Testis (tissue), 3 donors: ENCODE data around the gene CHST8. TPM values are rescaled to one million over a fixed set of nuclear protein-coding genes. Genes with fewer than 3 reads are reported as not detected.

Experiments
- DNase-seq: peaks from one replicate; pipeline ENCODE4 v3.0.0-alpha.2; 2019
- H3K27ac ChIP-seq, 2 donors: fragments of 200-600 bp; sonication (generic); one replicate each; pipeline ENCODE4 v1.5.1; 2019
- H3K27me3 ChIP-seq: fragments of 200-600 bp; sonication (generic); one replicate; pipeline ENCODE4 v1.5.1; 2019
- H3K36me3 ChIP-seq: fragments of 200-600 bp; sonication (generic); one replicate; pipeline ENCODE4 v1.5.1; 2017; ENCODE audit warnings: low read depth; ENCODE audit errors: missing control alignments
- H3K4me1 ChIP-seq: fragments of 200-600 bp; sonication (generic); one replicate; pipeline ENCODE4 v1.5.1; 2019
- H3K4me3 ChIP-seq, 2 donors: fragments of 200-600 bp; sonication (generic); one replicate each; pipeline ENCODE4 v1.5.1; 2017 to 2019
- H3K9me3 ChIP-seq: fragments of 200-600 bp; sonication (generic); one replicate; pipeline ENCODE4 v1.5.1; 2017
- CTCF ChIP-seq, 3 experiments: fragments of 450-650 bp in 2 of 3; fragments of 200-600 bp in 1 of 3; sonication (generic) in 1 of 3; IDR thresholded peaks; one replicate each; pipeline ENCODE4 v1.5.1; 2016 to 2019; ENCODE audit warnings: antibody characterized with exemption in 3 of 3, mild to moderate bottlenecking in 2 of 3, moderate library complexity in 1 of 3
- POLR2A ChIP-seq: fragments of 450-650 bp; IDR thresholded peaks from one replicate; pipeline ENCODE4 v1.6.1; 2017; ENCODE audit warnings: antibody characterized with exemption, mild to moderate bottlenecking, moderate library complexity
- WGBS, 2 donors: methylation state at CpG; one replicate each; pipeline ENCODE4 v1.1.5; 2018; 5-methylcytosine and 5-hydroxymethylcytosine counted together
- intact Hi-C: fragments of 100-400 bp; cut with DNase I; formaldehyde crosslinking; loops from one replicate; pipeline ENCODE4 v1.15.1; 2023; ENCODE audit warnings: low total_unique reads
- polyA plus RNA-seq: library from polyadenylated mRNA; stranded (reverse); fragments of 350-450 nt; fragmentation: Illumina TruSeq; extraction: RNeasy Lipid Tissue Mini Kit (QIAGEN cat#74804); gene quantifications from one replicate; pipeline ENCODE4 v1.2.3, GENCODE V29; 2014; ENCODE audit warnings: low read depth, low replicate concordance; ENCODE audit not compliant: insufficient read depth
- total RNA-seq, 2 donors: library from RNA; depleted of rRNA; stranded (reverse); fragments of >200 nt; gene quantifications; one replicate each; pipeline ENCODE4 v1.2.3, GENCODE V29; 2016

CHST8 gene
- total and polyA plus RNA-seq, 3 donors from 2014 or later, result 0.75 to 0.93 (median 0.79) TPM

- TF ChIP-seq CTCF (IDR thresholded peaks at IDR 0.05), result no peak
- TF ChIP-seq POLR2A, result no peak
- DNase-seq, result no peak
- no peaks in the 10 kb centered on the region for H3K4me1 ChIP-seq
- no peaks in the 10 kb centered on the region for H3K9me3 ChIP-seq
- no peak overlapping the region for H3K27ac ChIP-seq
- H3K36me3 ChIP-seq, result no peaks in the 10 kb centered on the region
- no peaks in the 10 kb centered on the region for H3K27me3 ChIP-seq
- WGBS, 2 donors, result 66 to 76% methylated on average over 6 of the region's 6 CpGs
- intact Hi-C loops, result no loop called here
- H3K4me3 ChIP-seq, result no peak overlapping the region
Observed at GRCh38 chr19:33631609-33631973, 9.8 kb downstream of the CHST8 start.

- Histone ChIP-seq H3K27ac (no peak overlapping the region), H3K27me3 (no peaks in the 10 kb centered on the region), H3K4me1 (no peaks in the 10 kb centered on the region), H3K4me3 (no peak overlapping the region), H3K36me3 (no peaks in the 10 kb centered on the region), H3K9me3 (no peaks in the 10 kb centered on the region)
- TF ChIP-seq CTCF (IDR thresholded peaks at IDR 0.05), result no peak
- TF ChIP-seq POLR2A, result no peak
- intact Hi-C loops, result no loop called here
- 82% methylated on average over 13 to 14 of the region's 14 CpGs for WGBS, 2 donors
- DNase-seq, result no peak
Observed at GRCh38 chr19:33634361-33635091, 12.8 kb downstream of the CHST8 start.

- DNase-seq, result no peak
- WGBS, 2 donors, result 22 to 32% methylated on average over 15 of the region's 15 CpGs
- no peaks in the 10 kb centered on the region for H3K27me3 ChIP-seq
Observed at GRCh38 chr19:33638167-33639034, 16.6 kb downstream of the CHST8 start.

GRCh38 chr19:33639035-33639681 lies 17.4 kb downstream of the CHST8 start:
- Histone ChIP-seq H3K27me3 (no peaks in the 10 kb centered on the region), H3K36me3 (no peaks in the 10 kb centered on the region), H3K4me3 (no peak overlapping the region), H3K9me3 (no peaks in the 10 kb centered on the region), H3K27ac (no peak overlapping the region), H3K4me1 (no peaks in the 10 kb centered on the region)
- DNase-seq, result no peak
- 30 to 37% methylated on average over 14 of the region's 14 CpGs for WGBS, 2 donors
- TF ChIP-seq CTCF (IDR thresholded peaks at IDR 0.05) (no peak), POLR2A (no peak)
- intact Hi-C loops, result no loop called here

More at GRCh38 chr19:33638167-33639034, 16.6 kb downstream of the CHST8 start:
- Histone ChIP-seq H3K4me3 (no peak overlapping the region), H3K36me3 (no peaks in the 10 kb centered on the region), H3K9me3 (no peaks in the 10 kb centered on the region), H3K27ac (no peak overlapping the region), H3K4me1 (no peaks in the 10 kb centered on the region)
- TF ChIP-seq CTCF (IDR thresholded peaks at IDR 0.05), result no peak
- TF ChIP-seq POLR2A, result no peak
- intact Hi-C loops, result no loop called here
